GM18498 (cell line): Measurements from ENCODE around the gene CBR1.
"Not testable (repeated sequence)": the region's sequence is repeated elsewhere in the genome, so short reads cannot be mapped to it uniquely, and the experiment has no call there.

Experiments
- ATAC-seq: cut with Tn5 transposase; IDR thresholded peaks from one replicate; pipeline ENCODE4 v1.9.1; 2021; ENCODE audit warnings: mild to moderate bottlenecking, moderate library complexity; ENCODE audit not compliant: unreplicated experiment

Gene CBR1

GRCh38 chr21:36079010-36079649 lies 9.3 kb downstream of the CBR1 start:
- no peak for ATAC-seq

- no peak for ATAC-seq
Observed at GRCh38 chr21:36079671-36080070, 9.8 kb downstream of the CBR1 start.

GRCh38 chr21:36080386-36080785 lies 10.6 kb downstream of the CBR1 start:
- ATAC-seq: no peak

- ATAC-seq: no peak
Observed at GRCh38 chr21:36082237-36082664, 12.4 kb downstream of the CBR1 start.

GRCh38 chr21:36087362-36088138 lies 17.7 kb downstream of the CBR1 start:
- no peak for ATAC-seq

GRCh38 chr21:36089946-36090345 lies 20.1 kb downstream of the CBR1 start:
- no peak for ATAC-seq

- ATAC-seq: no peak
Observed at GRCh38 chr21:36092681-36093080, 22.9 kb downstream of the CBR1 start.

- ATAC-seq: no peak
Observed at GRCh38 chr21:36093512-36093911, 23.7 kb downstream of the CBR1 start.

GRCh38 chr21:36096398-36097290 lies 26.8 kb downstream of the CBR1 start:
- ATAC-seq: no peak

GRCh38 chr21:36097427-36098181 lies 27.8 kb downstream of the CBR1 start:
- no peak for ATAC-seq

- ATAC-seq: no peak
Observed at GRCh38 chr21:36098182-36098532, 28.3 kb downstream of the CBR1 start.

- no peak for ATAC-seq
Observed at GRCh38 chr21:36099000-36099399, 29.2 kb downstream of the CBR1 start.

GRCh38 chr21:36099695-36100211 lies 29.9 kb downstream of the CBR1 start:
- not testable (repeated sequence) for ATAC-seq

- ATAC-seq: no peak
Observed at GRCh38 chr21:36100971-36101641, 31.3 kb downstream of the CBR1 start.

GRCh38 chr21:36103434-36103833 lies 33.6 kb downstream of the CBR1 start:
- no peak for ATAC-seq

GRCh38 chr21:36104317-36105300 lies 34.8 kb downstream of the CBR1 start:
- ATAC-seq: no peak

- no peak for ATAC-seq
Observed at GRCh38 chr21:36105327-36105842, 35.6 kb downstream of the CBR1 start.

GRCh38 chr21:36109868-36110267 lies 40.0 kb downstream of the CBR1 start:
- ATAC-seq: no peak

GRCh38 chr21:36111238-36111637 lies 41.4 kb downstream of the CBR1 start:
- no peak for ATAC-seq
